Liver (tissue), 9 donors: ENCODE results near the gene MSL1. TPM values are rescaled to one million over a fixed set of nuclear protein-coding genes. Genes with fewer than 3 reads are reported as not detected.

Experiments
- DNase-seq: peaks from one replicate; pipeline ENCODE4 v3.0.0-alpha.2; 2017; ENCODE audit warnings: low spot score
- H3K27ac ChIP-seq, 2 donors: one replicate each; pipeline ENCODE4 v1.7.0; 2013; ENCODE audit warnings: inconsistent platforms in 2 of 2, low read length in 2 of 2, control low read depth in 1 of 2, low read depth in 1 of 2, mild to moderate bottlenecking in 1 of 2
- H3K27me3 ChIP-seq, 4 donors: one replicate each; pipeline versions ENCODE4 v1.6.1 to v1.7.0; 2013; ENCODE audit warnings: low read length in 3 of 4, inconsistent platforms in 1 of 4, mild to moderate bottlenecking in 1 of 4, moderate library complexity in 1 of 4; ENCODE audit not compliant: control insufficient read depth in 4 of 4, insufficient read depth in 4 of 4
- H3K36me3 ChIP-seq, 4 donors: one replicate each; pipeline versions ENCODE4 v1.6.1 to v1.7.0; 2013; ENCODE audit warnings: low read length in 3 of 4, mild to moderate bottlenecking in 3 of 4, low read depth in 1 of 4, moderate library complexity in 1 of 4; ENCODE audit not compliant: control insufficient read depth in 4 of 4, insufficient read depth in 3 of 4
- H3K4me1 ChIP-seq, 4 donors: one replicate each; pipeline versions ENCODE4 v1.6.1 to v1.7.0; 2013; ENCODE audit warnings: low read length in 3 of 4, mild to moderate bottlenecking in 3 of 4, moderate library complexity in 1 of 4; ENCODE audit not compliant: control insufficient read depth in 4 of 4, insufficient read depth in 4 of 4
- H3K4me3 ChIP-seq, 3 donors: one replicate each; pipeline versions ENCODE4 v1.6.1 to v1.7.0; 2013; ENCODE audit warnings: low read length in 3 of 3, control low read depth in 1 of 3, low read depth in 1 of 3, mild to moderate bottlenecking in 1 of 3
- H3K9ac ChIP-seq, 2 donors: one replicate each; pipeline ENCODE4 v1.7.0; 2013; ENCODE audit warnings: low read length in 2 of 2, mild to moderate bottlenecking in 2 of 2, moderate library complexity in 2 of 2, control low read depth in 1 of 2, low read depth in 1 of 2
- H3K9me3 ChIP-seq, 4 donors: one replicate each; pipeline versions ENCODE4 v1.6.1 to v1.7.0; 2013; ENCODE audit warnings: low read length in 3 of 4; ENCODE audit not compliant: control insufficient read depth in 4 of 4
- ATF3 ChIP-seq: IDR thresholded peaks from 2 replicates; pipeline ENCODE4 v1.6.1; 2016; ENCODE audit warnings: antibody characterized with exemption
- CTCF ChIP-seq: fragments of 150-350 bp; IDR thresholded peaks from 2 replicates; pipeline ENCODE4 v1.5.1; 2017; ENCODE audit warnings: improper control_type of control experiment, low read depth, low read length; ENCODE audit not compliant: missing input control
- EGR1 ChIP-seq, 2 donors: IDR thresholded peaks; 2 replicates each; pipeline ENCODE4 v1.6.1; 2016 to 2018; ENCODE audit warnings: antibody characterized with exemption in 2 of 2, low read depth in 2 of 2
- FOXA1 ChIP-seq: IDR thresholded peaks from 2 replicates; pipeline ENCODE4 v1.6.1; 2016; ENCODE audit warnings: antibody characterized with exemption
- FOXA2 ChIP-seq: IDR thresholded peaks from 2 replicates; pipeline ENCODE4 v1.6.1; 2016; ENCODE audit warnings: antibody characterized with exemption
- HNF4A ChIP-seq, 2 donors: conservative IDR thresholded peaks; 2 replicates each; pipeline ENCODE4 v1.6.1; 2016; ENCODE audit warnings: antibody characterized with exemption in 2 of 2, mild to moderate bottlenecking in 2 of 2
- HNF4G ChIP-seq: IDR thresholded peaks from 2 replicates; pipeline ENCODE4 v1.6.1; 2016; ENCODE audit warnings: antibody characterized with exemption
- JUND ChIP-seq, 2 donors: IDR thresholded peaks; 2 replicates each; pipeline ENCODE4 v1.6.1; 2016; ENCODE audit warnings: antibody characterized with exemption in 2 of 2
- NR2F2 ChIP-seq: IDR thresholded peaks from 2 replicates; pipeline ENCODE4 v1.6.1; 2016; ENCODE audit warnings: antibody characterized with exemption
- RAD21 ChIP-seq, 2 donors: IDR thresholded peaks; 2 replicates each; pipeline ENCODE4 v1.6.1; 2016; ENCODE audit warnings: antibody characterized with exemption in 2 of 2, mild to moderate bottlenecking in 2 of 2
- REST ChIP-seq: IDR thresholded peaks from 2 replicates; pipeline ENCODE4 v1.6.1; 2016; ENCODE audit warnings: antibody characterized with exemption, mild to moderate bottlenecking
- RXRA ChIP-seq, 2 donors: IDR thresholded peaks; 2 replicates each; pipeline ENCODE4 v1.6.1; 2017 to 2018; ENCODE audit warnings: antibody characterized with exemption in 2 of 2, mild to moderate bottlenecking in 1 of 2
- SP1 ChIP-seq: IDR thresholded peaks from 2 replicates; pipeline ENCODE4 v1.6.1; 2018; ENCODE audit warnings: antibody characterized with exemption, mild to moderate bottlenecking
- YY1 ChIP-seq: IDR thresholded peaks from 2 replicates; pipeline ENCODE4 v1.6.1; 2016; ENCODE audit warnings: antibody characterized with exemption, mild to moderate bottlenecking
- WGBS: extraction: QIAGEN DNeasy Blood & Tissue Kit; methylation state at CpG from one replicate; pipeline ENCODE4 v1.1.7; 2013; 5-methylcytosine and 5-hydroxymethylcytosine counted together
- polyA plus RNA-seq, 2 donors: library from polyadenylated mRNA; stranded (reverse) in 1 of 2; unstranded in 1 of 2; fragments of 200-250 nt in 1 of 2; fragments of >200 nt in 1 of 2; fragmentation: Nextera tagmentation in 1 of 2; extraction: Ambion mirVana in 1 of 2; gene quantifications; one replicate each; pipeline versions ENCODE4 v1.2.1 to v1.2.3, GENCODE V29; 2013 to 2015
- total RNA-seq, 2 donors: library from RNA; depleted of rRNA; stranded (reverse); fragments of >200 nt; gene quantifications; one replicate each; pipeline ENCODE4 v1.2.3, GENCODE V29; 2014
- TF ChIP-seq, protein P1 (sequence below): IDR thresholded peaks from 2 replicates; pipeline ENCODE4 v1.6.1; 2016; ENCODE audit warnings: antibody characterized with exemption
- TF ChIP-seq, protein P2 (sequence below): IDR thresholded peaks from 2 replicates; pipeline ENCODE4 v1.6.1; 2016; ENCODE audit warnings: antibody characterized with exemption
- donor health status: healthy.
- donor health status: healthy.
- donor health status: healthy.
- donor health status: healthy.
- donor health status: healthy.

The MSL1 gene
- total and polyA plus RNA-seq, 4 donors, result 7.9 to 43.7 (median 23.6) TPM

- TF ChIP-seq HNF4G (no peak), EGR1 (IDR thresholded peaks at IDR 0.05; ENCODE audit: low read depth in 2 of 2) (no peak), NR2F2 (no peak), FOXA1 (no peak), HNF4A (conservative IDR thresholded peaks at IDR 0.05) (no peak), FOXA2 (no peak), REST (no peak)
- TF ChIP-seq, protein P1, sequence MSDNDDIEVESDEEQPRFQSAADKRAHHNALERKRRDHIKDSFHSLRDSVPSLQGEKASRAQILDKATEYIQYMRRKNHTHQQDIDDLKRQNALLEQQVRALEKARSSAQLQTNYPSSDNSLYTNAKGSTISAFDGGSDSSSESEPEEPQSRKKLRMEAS, result no peak
- TF ChIP-seq, protein P2, sequence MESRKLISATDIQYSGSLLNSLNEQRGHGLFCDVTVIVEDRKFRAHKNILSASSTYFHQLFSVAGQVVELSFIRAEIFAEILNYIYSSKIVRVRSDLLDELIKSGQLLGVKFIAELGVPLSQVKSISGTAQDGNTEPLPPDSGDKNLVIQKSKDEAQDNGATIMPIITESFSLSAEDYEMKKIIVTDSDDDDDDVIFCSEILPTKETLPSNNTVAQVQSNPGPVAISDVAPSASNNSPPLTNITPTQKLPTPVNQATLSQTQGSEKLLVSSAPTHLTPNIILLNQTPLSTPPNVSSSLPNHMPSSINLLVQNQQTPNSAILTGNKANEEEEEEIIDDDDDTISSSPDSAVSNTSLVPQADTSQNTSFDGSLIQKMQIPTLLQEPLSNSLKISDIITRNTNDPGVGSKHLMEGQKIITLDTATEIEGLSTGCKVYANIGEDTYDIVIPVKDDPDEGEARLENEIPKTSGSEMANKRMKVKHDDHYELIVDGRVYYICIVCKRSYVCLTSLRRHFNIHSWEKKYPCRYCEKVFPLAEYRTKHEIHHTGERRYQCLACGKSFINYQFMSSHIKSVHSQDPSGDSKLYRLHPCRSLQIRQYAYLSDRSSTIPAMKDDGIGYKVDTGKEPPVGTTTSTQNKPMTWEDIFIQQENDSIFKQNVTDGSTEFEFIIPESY, result no peak
- Histone ChIP-seq H3K9ac (no peak overlapping the region), H3K36me3 (no peaks in the 10 kb centered on the region), H3K27ac (peak overlapping the region in 1 of 2 donors; percentile 59), H3K27me3 (no peaks in the 10 kb centered on the region), H3K4me1 (peaks cover 33 to 62% (median 43%) of the 10 kb centered on the region in 4 donors), H3K9me3 (no peaks in the 10 kb centered on the region), H3K4me3 (no peak overlapping the region)
- no peak for DNase-seq
- 65% methylated on average over 6 of the region's 6 CpGs for WGBS
Observed at GRCh38 chr17:40074871-40075200, 46.9 kb upstream of the MSL1 start.

DNA sequence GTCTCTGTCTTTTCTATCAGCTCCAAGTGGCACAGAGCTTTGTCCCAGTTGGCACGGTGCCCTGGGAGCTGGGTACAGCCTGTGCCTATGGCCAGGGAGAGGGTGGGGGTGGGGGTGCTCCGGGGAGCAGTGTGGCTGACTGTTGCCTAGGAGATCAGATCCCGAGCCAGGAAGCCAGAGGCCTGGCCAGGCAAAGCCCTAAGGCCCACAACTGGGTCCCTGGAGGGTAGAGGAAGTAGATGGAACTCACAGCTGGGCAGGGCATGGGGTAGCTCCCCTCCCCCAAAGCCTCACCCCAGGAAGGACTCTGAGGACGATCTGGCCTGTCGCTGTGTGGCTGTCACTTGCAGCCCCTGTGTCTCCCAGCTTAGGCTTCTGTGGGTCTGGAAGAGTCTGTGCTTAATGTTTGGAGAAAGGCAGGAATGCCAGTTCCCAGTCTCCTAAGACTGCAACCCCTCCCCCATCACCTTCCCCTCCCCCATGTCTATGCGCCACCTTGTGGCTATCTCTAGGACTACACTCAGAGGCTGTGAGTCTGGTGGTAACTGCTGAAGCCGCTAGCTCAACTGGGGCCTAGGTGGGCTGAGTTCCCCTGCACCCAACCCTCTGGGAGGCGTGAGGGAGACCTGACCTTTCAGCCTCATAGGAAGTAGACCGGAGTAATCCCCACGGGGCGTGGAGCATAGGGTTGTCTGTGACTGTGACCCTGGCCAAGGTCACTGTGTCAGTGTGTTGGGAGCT lies 46.4 kb upstream of the MSL1 start:
- no peak overlapping the region for H3K4me3 ChIP-seq
- DNase-seq, result peak; percentile 82
- H3K27ac ChIP-seq, result peak overlapping the region; percentile 39 to 59
- no peak for TF ChIP-seq ATF3
- no peak for TF ChIP-seq EGR1 (IDR thresholded peaks at IDR 0.05; ENCODE audit: low read depth in 2 of 2)
- peak; percentile 57 to 85 for TF ChIP-seq RXRA (IDR thresholded peaks at IDR 0.05)
- peak in 1 of 2 donors; percentile 66 for TF ChIP-seq HNF4A (conservative IDR thresholded peaks at IDR 0.05)
- peak; percentile 92 for TF ChIP-seq CTCF
- no peak for TF ChIP-seq JUND (IDR thresholded peaks at IDR 0.05)
- TF ChIP-seq RAD21 (IDR thresholded peaks at IDR 0.05), result peak; percentile 74 to 87
- TF ChIP-seq NR2F2, result peak; percentile 86
- TF ChIP-seq FOXA1, result no peak
- TF ChIP-seq, protein P1, result no peak
- TF ChIP-seq YY1, result no peak
- TF ChIP-seq REST, result no peak
- TF ChIP-seq HNF4G, result no peak
- TF ChIP-seq, protein P2, result no peak
- peak; percentile 46 for TF ChIP-seq SP1
- H3K4me1 ChIP-seq, result peaks cover 32 to 58% (median 41%) of the 10 kb centered on the region in 4 donors
- no peaks in the 10 kb centered on the region for H3K36me3 ChIP-seq
- no peak overlapping the region for H3K9ac ChIP-seq
- 14% methylated on average over 11 of the region's 11 CpGs for WGBS
- H3K9me3 ChIP-seq, result no peaks in the 10 kb centered on the region
- no peaks in the 10 kb centered on the region for H3K27me3 ChIP-seq
